ENCODE data around the gene GCN1. TPM values are rescaled to one million over a fixed set of nuclear protein-coding genes. Genes with fewer than 3 reads are reported as not detected.
A peak's percentile ranks its signal among the peaks of the same experiment; 100 is the strongest.

The GCN1 gene
- total and polyA plus RNA-seq, 12 donors = 9.7 to 41.3 (median 34.0) TPM

DNA sequence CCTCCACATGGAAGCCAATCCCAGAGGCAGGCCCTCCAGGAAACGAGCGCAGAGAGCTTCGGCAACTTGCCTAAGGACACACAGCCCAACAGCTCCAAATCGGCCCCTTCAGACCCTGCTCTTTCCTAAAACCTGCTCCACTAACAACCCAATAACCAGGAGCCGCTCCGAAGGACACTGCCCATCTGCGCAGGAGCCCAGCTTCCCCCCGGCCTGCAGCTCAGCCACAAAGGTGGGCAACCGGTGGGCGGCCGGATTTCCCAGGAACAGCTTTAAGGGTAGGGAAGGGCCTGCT lies 91.5 kb downstream of the GCN1 start:
- Histone ChIP-seq H3K9me3 (no peaks in the 10 kb centered on the region), H3K4me3 (no peak overlapping the region), H3K27ac (no peak overlapping the region), H3K27me3 (no peaks in the 10 kb centered on the region), H3K4me1 (peaks cover 11 to 42% (median 32%) of the 10 kb centered on the region in 9 donors), H3K36me3 (peaks cover 0 to 97% (median 16%) of the 10 kb centered on the region in 9 donors)
- intact Hi-C loops (cut with DNase I) = no loop called here
- WGBS, 2 donors = 91 to 92% methylated on average over 11 of the region's 11 CpGs
- TF ChIP-seq, protein P1, sequence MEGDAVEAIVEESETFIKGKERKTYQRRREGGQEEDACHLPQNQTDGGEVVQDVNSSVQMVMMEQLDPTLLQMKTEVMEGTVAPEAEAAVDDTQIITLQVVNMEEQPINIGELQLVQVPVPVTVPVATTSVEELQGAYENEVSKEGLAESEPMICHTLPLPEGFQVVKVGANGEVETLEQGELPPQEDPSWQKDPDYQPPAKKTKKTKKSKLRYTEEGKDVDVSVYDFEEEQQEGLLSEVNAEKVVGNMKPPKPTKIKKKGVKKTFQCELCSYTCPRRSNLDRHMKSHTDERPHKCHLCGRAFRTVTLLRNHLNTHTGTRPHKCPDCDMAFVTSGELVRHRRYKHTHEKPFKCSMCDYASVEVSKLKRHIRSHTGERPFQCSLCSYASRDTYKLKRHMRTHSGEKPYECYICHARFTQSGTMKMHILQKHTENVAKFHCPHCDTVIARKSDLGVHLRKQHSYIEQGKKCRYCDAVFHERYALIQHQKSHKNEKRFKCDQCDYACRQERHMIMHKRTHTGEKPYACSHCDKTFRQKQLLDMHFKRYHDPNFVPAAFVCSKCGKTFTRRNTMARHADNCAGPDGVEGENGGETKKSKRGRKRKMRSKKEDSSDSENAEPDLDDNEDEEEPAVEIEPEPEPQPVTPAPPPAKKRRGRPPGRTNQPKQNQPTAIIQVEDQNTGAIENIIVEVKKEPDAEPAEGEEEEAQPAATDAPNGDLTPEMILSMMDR (IDR thresholded peaks at IDR 0.05) = no peak
- DNase-seq (no peak), ATAC-seq (no peak)

GRCh38 chr12:120102189-120103043 lies 92.1 kb downstream of the GCN1 start:
- WGBS, 2 donors = 77 to 78% methylated on average over 30 of the region's 30 CpGs
- H3K36me3 ChIP-seq = peaks cover 0 to 97% (median 21%) of the 10 kb centered on the region in 9 donors
- intact Hi-C loops (cut with DNase I) = no loop called here
- H3K27ac ChIP-seq = peak overlapping the region in 2 of 10 donors; percentile 57 to 69
- no peaks in the 10 kb centered on the region for H3K27me3 ChIP-seq
- ATAC-seq (peak in 1 of 8 donors; percentile 13), DNase-seq (no peak)
- no peak overlapping the region for H3K4me3 ChIP-seq
- H3K4me1 ChIP-seq = peaks cover 11 to 42% (median 32%) of the 10 kb centered on the region in 9 donors
- TF ChIP-seq, protein P1 (IDR thresholded peaks at IDR 0.05) = no peak
- no peaks in the 10 kb centered on the region for H3K9me3 ChIP-seq

- TF ChIP-seq, protein P1 (IDR thresholded peaks at IDR 0.05) = no peak
- H3K27me3 ChIP-seq = no peaks in the 10 kb centered on the region
- H3K9me3 ChIP-seq = no peaks in the 10 kb centered on the region
- DNase-seq = no peak
- peaks cover 5 to 97% (median 29%) of the 10 kb centered on the region in 9 donors for H3K36me3 ChIP-seq
- intact Hi-C loops (cut with DNase I) = no loop called here
- H3K27ac ChIP-seq = peak overlapping the region in 8 of 10 donors; percentile 19 to 69 (median 48)
- peak overlapping the region in 4 of 10 donors; percentile 3 to 22 (median 12) for H3K4me3 ChIP-seq
- WGBS, 2 donors = 70 to 81% methylated on average over 13 of the region's 13 CpGs
- H3K4me1 ChIP-seq = peaks cover 11 to 45% (median 32%) of the 10 kb centered on the region in 9 donors
- ATAC-seq = peak in 1 of 8 donors; percentile 6
Measured at GRCh38 chr12:120101617-120102016, 92.9 kb downstream of the GCN1 start.

DNA sequence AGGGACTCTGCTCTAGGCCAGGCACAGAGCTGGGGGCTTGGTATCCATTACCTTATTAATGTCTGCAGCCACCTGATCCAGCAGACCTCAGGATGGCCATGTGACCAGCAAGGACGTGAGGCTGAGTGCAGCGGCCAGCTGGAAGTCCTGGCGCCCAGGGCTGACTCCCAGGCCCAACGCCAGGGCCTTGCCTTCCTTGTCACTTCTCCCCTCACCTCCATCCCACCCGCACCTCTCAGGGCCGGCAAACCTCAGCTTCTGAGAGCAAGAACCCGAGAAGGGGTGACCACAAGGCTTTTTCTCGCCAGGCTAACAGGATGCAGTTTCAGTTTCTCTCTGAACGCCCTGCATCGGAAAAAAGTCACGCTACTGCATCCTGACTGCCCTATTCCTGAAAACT lies 93.3 kb downstream of the GCN1 start:
- intact Hi-C loops (cut with DNase I) = no loop called here

More for the DNA sequence above, 93.3 kb downstream of the GCN1 start:
- Histone ChIP-seq H3K4me3 (peak overlapping the region in 4 of 10 donors; percentile 3 to 22 (median 12)), H3K36me3 (peaks cover 5 to 97% (median 33%) of the 10 kb centered on the region in 9 donors), H3K27ac (peak overlapping the region in 8 of 10 donors; percentile 20 to 69 (median 38)), H3K9me3 (no peaks in the 10 kb centered on the region), H3K27me3 (no peaks in the 10 kb centered on the region), H3K4me1 (peaks cover 11 to 49% (median 32%) of the 10 kb centered on the region in 9 donors)
- peak; percentile 14 to 59 (median 52) for ATAC-seq
- WGBS, 2 donors = 38 to 43% methylated on average over 11 of the region's 11 CpGs
- TF ChIP-seq, protein P1 (IDR thresholded peaks at IDR 0.05) = no peak
- no peak for DNase-seq

Measured in heart right ventricle (tissue), 16 donors.